Cortex of kidney (tissue), 1 donor: Measurements from ENCODE around the gene LENG8.
"Not testable (repeated sequence)": the region's sequence is repeated elsewhere in the genome, so short reads cannot be mapped to it uniquely, and the experiment has no call there.

Experiments used
- DNase-seq: peaks from one replicate; lab custom pipeline; 2025; lab: John Stamatoyannopoulos, UW

The LENG8 gene

GRCh38 chr19:54444737-54445136, 4.3 kb upstream of the LENG8 start:
- DNase-seq: no peak

DNA sequence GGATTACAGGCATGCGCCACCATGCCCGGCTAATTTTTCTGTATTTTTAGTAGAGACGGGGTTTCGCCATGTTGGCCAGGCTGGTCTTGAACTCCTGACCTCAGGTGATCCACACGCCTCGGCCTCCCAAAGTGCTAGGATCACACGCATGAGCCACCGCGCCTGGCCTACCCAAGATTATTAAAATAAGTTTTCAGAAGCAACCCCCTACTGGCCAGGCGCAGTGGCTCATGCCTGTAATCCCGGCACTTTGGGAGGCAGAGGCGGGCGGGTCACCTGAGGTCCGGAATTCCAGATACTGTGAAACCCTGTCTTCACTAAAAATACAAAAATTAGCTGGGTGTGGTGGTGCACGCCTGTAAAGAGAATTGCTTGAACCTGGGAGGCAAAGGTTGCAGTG, 2.6 kb upstream of the LENG8 start:
- not testable (repeated sequence) for DNase-seq

- no peak for DNase-seq
Observed at GRCh38 chr19:54448040-54448773, 792 bp upstream of the LENG8 start.

DNA sequence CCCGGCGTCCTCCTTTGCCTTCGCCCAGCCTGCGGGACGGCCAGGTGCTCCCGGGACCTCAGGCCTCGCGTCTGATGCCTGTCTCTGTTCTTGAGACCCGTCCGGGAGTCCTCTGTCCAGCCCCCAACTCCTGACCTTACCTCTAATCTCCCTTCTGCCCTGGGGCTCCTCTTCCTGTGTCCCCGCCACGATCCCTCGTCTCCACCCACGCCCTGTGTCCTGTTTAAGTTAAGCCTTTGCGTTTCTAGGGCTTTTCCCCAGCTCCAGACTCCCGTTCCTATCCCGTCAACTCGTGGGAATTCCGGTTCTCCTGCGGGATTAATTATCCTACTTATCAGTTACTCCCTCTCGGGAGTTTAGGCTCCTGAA, 686 bp downstream of the LENG8 start:
- DNase-seq: no peak

DNA sequence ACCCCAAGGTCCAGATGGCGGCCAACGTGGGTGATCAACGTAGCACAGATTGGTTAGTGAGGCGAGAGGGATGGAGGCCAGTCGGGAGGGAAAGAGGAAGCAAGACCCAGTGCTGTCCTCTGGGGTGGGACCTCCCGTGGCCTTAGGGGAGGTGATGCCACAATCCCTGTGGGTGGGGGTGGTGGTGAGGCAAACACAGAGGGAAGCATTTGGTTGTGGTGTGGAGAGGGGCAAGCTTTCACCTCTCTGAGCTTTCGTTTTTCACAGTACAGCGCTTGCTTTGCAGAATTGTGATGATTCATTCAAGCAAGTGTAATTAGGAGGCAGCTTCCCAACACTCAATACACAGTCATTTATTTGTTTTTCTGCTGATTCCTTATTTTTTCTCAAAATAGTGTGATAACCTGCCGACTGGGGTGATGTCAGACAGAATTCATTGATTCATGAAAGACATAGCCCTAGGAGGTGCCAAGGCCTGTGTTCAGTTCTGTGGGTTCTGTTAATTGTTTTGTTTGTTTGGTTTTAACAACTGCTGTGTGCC, 2.4 kb downstream of the LENG8 start:
- DNase-seq: no peak

DNA sequence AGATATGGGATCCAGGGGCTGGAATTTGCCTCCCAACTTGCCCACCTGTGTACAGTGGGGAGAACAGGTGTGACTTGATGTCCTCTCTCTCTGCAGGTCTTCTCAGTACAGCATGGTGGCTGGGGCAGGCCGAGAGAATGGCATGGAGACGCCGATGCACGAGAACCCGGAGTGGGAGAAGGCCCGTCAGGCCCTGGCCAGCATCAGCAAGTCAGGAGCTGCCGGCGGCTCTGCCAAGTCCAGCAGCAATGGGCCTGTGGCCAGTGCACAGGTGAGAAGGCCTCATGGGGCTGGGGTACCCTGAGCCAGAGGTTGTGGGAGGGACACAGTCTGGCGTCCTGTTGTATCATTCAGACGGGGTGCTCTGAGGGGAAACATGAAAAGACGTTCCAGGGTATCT, 3.0 kb downstream of the LENG8 start:
- DNase-seq: no peak

GRCh38 chr19:54452626-54453025, 3.6 kb downstream of the LENG8 start:
- no peak for DNase-seq

DNA sequence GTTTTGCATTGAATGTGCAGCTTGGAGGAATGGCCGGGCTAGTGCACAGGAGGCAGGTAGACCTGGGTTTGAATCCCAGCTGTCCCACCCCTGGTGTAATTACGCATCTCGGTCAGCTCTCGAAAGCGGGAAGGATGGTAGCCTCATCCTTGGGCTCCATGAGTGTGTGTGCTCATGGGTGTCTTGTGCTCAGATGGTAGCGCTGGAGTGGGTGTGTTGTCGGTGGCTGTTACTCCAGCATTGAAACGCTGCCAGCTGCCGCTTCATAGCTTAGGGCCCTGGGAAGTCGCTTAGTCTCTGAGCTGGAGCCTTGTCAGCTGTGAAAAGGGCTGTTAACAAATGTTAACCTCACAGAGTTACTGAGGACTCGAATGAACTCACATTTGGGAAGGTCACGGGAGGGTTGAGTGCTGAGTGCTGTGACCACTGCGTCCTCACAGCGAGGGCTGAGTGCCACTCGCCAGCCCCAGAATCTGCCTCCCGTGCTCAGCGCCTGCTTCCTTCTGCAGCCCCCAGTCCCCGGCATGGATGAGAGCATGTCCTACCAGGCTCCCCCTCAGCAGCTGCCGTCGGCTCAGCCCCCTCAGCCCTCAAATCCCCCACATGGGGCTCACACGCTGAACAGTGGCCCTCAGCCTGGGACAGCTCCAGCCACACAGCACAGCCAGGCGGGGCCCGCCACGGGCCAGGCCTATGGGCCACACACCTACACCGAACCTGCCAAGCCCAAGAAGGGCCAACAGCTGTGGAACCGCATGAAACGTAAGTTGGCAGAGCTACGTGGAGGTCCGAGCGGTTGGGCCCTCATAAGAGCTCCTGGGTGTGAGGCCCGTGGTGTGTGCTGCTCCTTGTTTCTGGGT, 5.2 kb downstream of the LENG8 start:
- DNase-seq: no peak

GRCh38 chr19:54454781-54455675, 6.0 kb downstream of the LENG8 start:
- no peak for DNase-seq

DNA sequence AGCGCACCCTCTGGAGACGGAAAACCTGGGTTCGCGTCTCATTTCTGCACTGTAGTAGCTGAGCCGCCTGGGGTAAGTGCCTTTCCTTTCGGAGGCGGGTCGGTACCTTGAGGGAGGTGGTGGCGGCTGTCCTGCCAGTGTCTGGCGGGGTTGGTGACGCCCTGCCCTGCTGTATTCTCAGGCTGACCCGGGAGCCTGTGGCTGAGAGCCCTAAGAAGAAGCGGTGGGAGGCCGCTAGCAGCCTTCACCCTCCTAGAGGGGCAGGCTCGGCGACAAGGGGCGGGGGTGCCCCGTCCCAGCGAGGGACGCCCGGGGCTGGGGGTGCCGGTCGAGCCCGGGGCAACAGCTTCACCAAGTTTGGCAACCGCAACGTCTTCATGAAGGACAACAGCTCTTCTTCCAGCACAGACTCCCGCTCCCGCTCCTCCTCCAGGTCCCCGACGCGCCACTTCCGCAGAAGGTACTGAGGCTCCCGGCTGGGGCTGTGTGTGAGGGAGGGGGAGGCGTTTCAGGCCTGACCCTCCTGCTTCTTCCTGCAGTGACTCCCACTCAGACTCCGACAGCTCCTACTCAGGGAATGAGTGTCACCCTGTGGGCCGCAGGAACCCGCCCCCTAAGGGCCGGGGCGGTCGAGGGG, 6.9 kb downstream of the LENG8 start:
- no peak for DNase-seq

GRCh38 chr19:54456423-54457373, 7.7 kb downstream of the LENG8 start:
- no peak for DNase-seq

- no peak for DNase-seq
Observed at GRCh38 chr19:54457773-54458647, 9.0 kb downstream of the LENG8 start.

DNA sequence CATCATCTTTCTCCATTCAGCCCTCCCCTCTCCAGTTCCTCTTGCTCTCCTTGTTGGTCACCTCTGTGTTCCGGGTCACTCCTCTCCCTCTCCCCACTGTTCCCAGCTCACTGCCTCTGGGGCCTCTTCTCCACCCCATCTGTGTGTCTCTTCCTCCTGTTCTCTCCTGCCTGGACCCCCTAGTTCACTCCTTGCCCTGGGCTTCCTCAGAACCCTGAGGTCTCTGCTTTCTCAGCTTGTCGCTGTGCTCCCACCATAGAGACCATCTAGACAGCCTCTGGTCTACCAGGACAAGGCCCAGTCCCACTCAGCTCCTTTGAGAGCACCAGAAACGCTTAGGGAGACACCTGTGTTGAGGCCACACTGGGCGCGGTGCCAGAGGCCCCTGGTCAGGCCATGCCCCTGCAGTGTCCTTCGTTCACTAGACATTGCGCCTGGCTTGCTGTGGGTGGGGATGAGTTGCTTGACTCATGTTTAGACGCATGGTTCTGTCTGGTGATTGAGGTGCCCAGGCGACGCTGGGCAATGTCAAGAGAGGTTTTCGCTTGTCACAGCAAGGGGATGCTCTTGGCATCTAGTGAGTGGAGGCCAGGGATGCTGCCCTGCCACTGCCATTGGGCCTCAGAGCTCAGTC, 9.8 kb downstream of the LENG8 start:
- DNase-seq: no peak

DNA sequence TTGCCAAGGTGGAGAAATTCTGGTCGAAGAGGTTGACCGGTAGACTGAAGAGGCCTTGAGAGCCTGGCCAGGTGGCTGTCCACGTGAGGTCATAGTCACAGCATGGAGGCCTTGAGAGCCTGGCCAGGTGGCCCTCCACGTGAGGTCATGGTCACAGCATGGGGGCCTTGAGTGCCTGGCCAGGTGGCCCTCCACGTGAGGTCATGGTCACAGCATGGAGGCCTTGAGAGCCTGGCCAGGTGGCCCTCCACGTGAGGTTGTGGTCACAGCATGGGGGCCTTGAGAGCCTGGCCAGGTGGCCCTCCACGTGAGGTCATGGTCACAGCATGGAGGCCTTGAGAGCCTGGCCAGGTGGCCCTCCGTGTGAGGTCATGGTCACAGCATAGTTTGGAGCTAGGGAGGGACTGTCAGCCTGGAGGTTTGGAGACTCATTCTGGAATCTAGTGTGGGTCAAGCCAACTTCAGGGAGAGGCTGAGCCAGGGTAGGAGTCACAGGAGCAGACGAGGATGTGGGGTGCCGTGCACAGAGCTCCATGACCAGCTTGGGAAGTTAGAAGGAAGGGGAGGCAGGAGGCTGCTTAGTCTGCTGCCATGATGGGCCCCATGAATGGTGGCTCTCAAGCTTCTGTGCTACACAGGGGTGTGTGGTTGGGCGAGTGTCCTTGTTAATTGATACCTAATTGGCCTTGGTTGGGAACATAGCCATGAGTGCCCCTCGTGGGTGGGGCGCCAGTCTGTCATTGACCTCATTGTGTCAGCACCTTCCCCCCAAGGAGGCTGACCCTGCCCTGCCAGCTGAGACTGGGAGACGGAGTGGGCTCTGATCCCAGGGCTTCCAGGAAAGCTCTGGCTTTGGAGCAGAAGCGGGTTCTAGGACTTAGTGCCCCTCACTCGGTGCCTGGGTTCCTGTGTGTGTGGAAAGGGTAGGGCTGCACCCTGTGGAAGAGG, 10.6 kb downstream of the LENG8 start:
- no peak for DNase-seq

DNA sequence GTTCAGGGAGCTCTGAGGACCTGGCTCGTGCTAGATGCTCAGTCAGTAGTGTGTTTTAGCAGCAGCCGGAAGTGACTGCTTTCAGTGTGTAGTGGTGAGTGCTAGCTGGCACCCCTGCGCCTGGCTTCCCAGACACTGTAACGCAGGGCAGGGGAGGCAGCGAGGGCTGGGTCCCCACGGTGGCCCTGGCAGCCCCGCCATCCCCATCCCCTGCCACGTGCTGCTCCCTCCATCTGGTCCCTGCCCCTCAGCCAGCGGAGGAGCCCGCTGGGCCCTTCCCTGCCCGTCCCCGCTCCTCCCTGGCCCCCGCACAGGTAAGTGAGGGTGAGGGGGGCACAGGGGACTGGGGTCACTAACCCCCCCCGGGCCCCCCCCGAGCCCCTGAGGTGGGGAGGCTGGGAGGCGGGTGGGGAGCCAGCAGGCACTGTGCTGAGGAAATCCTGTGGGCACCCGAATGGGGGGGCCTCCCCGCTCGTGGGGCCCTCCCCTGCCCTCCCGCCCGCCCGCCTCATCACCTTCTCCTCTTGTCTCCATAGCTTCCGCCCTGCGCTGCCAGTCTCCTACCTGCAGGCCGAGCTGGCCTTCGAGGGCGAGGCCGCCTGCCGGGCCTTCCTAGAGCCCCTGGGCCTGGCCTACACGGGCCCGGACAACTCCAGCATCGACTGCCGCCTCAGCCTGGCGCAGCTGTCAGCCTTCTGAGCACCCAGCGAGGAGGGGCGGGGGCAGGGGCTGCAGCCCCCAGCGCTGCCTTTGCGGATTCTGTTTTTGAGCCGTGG, 11.4 kb downstream of the LENG8 start:
- DNase-seq: no peak

DNA sequence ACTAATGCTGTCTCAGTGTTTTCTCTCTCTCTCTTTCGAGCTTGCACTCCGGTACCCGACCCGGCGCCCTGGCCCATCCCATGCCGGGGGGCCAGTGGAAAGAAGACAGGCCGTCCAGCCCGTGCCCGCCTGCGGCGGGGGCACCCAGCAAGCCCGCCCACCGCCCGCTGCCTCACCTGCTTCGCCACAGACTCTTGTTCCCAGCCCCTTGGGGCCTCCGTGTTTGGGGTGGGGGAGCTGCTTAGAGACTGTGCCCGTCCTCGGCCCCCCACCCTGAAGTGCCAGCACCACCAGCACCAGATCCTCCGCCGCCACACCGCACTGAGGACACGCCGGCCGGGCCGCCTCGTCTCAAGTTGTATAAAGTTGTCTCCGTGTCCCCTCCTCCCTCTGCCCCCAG, 12.2 kb downstream of the LENG8 start:
- no peak for DNase-seq

DNA sequence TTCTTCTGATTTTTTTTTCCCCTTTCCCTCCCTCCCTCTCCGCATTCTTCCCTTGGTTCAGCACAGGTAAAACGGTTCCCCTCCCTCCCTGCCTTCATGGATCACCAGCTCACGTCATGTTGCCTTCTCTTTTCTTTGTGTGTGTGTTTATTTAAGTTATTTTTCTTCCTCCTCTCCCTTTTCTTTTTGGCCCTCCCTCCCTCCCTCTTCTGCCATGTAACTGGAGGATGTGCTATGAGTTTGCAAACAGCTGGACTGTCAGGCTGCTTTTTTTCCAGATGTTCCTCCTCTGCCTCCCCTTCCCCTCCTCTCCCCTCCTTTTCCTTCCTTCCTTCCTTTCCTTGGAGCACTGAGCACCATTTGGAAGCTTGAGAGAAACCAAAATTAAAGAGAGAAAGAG, 12.6 kb downstream of the LENG8 start:
- no peak for DNase-seq
